ENCODE data around the gene METTL25. TPM values are rescaled to one million over a fixed set of nuclear protein-coding genes. Genes with fewer than 3 reads are reported as not detected.

Gene METTL25
- total and polyA plus RNA-seq, 2 of the 8 experiments (the other 6 are each of a cell fraction or from before 2014, with no cell fraction given), result 2.4 to 8.3 TPM

GRCh38 chr12:82357845-82358199, 507 bp upstream of the METTL25 start:
- H3K9ac ChIP-seq (replicated peaks in 1 of 4; ENCODE audit: extremely low read depth in 1 of 4, low read depth in 3 of 4, low read length in 3 of 4), result peak overlapping the region; percentile 93 to 100 (median 98)
- H4K91ac ChIP-seq (replicated peaks; ENCODE audit: insufficient read length, low read length), result no peak overlapping the region
- no peak overlapping the region for H2BK120ac ChIP-seq (replicated peaks; ENCODE audit: low read depth, low read length)
- H3K23ac ChIP-seq (ENCODE audit: insufficient read length), result no peak overlapping the region
- H3K23me2 ChIP-seq (ENCODE audit: low read depth, low read length), result peaks cover 3% of the 10 kb centered on the region
- H3K79me2 ChIP-seq (ENCODE audit: control insufficient read depth in 1 of 2, insufficient read depth in 2 of 2, low read length in 2 of 2), result peaks cover 3 to 61% of the 10 kb centered on the region in 2 experiments; a peak in 3 of 4 replicates
- peak overlapping the region; percentile 62 for H3K56ac ChIP-seq (replicated peaks; ENCODE audit: insufficient read length, low read depth, low read length)
- H2BK5ac ChIP-seq (ENCODE audit: low read depth, low read length), result peak overlapping the region; percentile 98
- H3K27me3 ChIP-seq (replicated peaks in 1 of 4; ENCODE audit: control insufficient read depth in 3 of 4, extremely low read depth in 1 of 4, insufficient read depth in 3 of 4, low read length in 3 of 4), result no peaks in the 10 kb centered on the region
- WGBS, 2 experiments (ENCODE audit: extremely low coverage in 1 of 2, insufficient coverage in 1 of 2, insufficient read length in 1 of 2, insufficient replicate concordance in 2 of 2, low coverage in 1 of 2, low lambda C conversion rate in 2 of 2, missing lambda C conversion rate in 1 of 2), result 3% methylated on average over 10 of the region's 10 CpGs; no CpG with 5 or more reads in 1 of the 2 experiments
- no peak overlapping the region for H2BK20ac ChIP-seq (ENCODE audit: low read length)
- H3K4me1 ChIP-seq (replicated peaks in 1 of 4; ENCODE audit: control insufficient read depth in 3 of 4, insufficient read depth in 4 of 4, low read length in 3 of 4), result peaks cover 0 to 4% (median under 1%) of the 10 kb centered on the region in 4 experiments; a peak in 1 of 7 replicates
- H2AFZ ChIP-seq (ENCODE audit: low read length), result 0 out of 2 replicates have a peak overlapping the region, but pooled peaks have one; percentile 84
- ChIA-PET CTCF (ENCODE audit: partially characterized antibody) (interaction anchor here (0.6 to 3.6 kb wide), 28 partner anchors 8 to 746 kb away, joined by 3 to 18 read pairs (median 4); no protein-coding TSS in a partner anchor), POLR2A (ENCODE audit: partially characterized antibody) (interaction anchor here (0.7 to 2.4 kb wide), 14 partner anchors 9 to 328 kb away, joined by 3 to 19 read pairs (median 4); no protein-coding TSS in a partner anchor)
- H2AK5ac ChIP-seq (ENCODE audit: low read depth, low read length), result no peak overlapping the region; the same call in 1 of the 2 replicates
- no peaks in the 10 kb centered on the region for H4K20me1 ChIP-seq (replicated peaks in 1 of 2; ENCODE audit: control insufficient read depth in 1 of 2, insufficient read depth in 2 of 2, low read length in 2 of 2)
- no peaks in the 10 kb centered on the region; a peak in 1 of 4 replicates for H3K9me3 ChIP-seq (ENCODE audit: insufficient read depth in 2 of 2, low read depth in 1 of 2, low read length in 1 of 2)
- H3K27ac ChIP-seq (ENCODE audit: low read depth, low read length), result peak overlapping the region; percentile 98
- H4K8ac ChIP-seq (ENCODE audit: extremely low read depth, insufficient read depth, low read length), result peak overlapping the region; percentile 100
- peak overlapping the region; percentile 80 to 100 (median 98) for H3K4me3 ChIP-seq (ENCODE audit: extremely low read depth in 1 of 4, insufficient read depth in 2 of 4, low read depth in 3 of 4, low read length in 4 of 4)
- no peak overlapping the region for H4K5ac ChIP-seq (ENCODE audit: insufficient read length, low read depth, low read length)
- H2BK15ac ChIP-seq (ENCODE audit: low read length), result no peak overlapping the region
- H3K36me3 ChIP-seq (ENCODE audit: control insufficient read depth in 2 of 4, insufficient read depth in 4 of 4, low read length in 3 of 4), result peaks cover 10 to 34% (median 19%) of the 10 kb centered on the region in 4 experiments; a peak in 5 of 8 replicates
- no peak overlapping the region for H3K14ac ChIP-seq (ENCODE audit: insufficient read length)
- no peaks in the 10 kb centered on the region for H3K79me1 ChIP-seq (ENCODE audit: low read depth, low read length)
- peak overlapping the region; percentile 65; the same call in 1 of the 2 replicates for H3K18ac ChIP-seq (ENCODE audit: extremely low read depth, low read length)
- FAIRE-seq, result no peak
- H2BK12ac ChIP-seq (ENCODE audit: low read depth, low read length), result peak overlapping the region; percentile 84; the same call in 1 of the 2 replicates
- TF ChIP-seq ASH2L (IDR thresholded peaks at IDR 0.05; ENCODE audit: low read length) (no peak), SP2 (IDR thresholded peaks at IDR 0.05; ENCODE audit: low read length) (0 out of 2 replicates have a peak, but pooled peaks have one; percentile 4), MAFK (IDR thresholded peaks at IDR 0.05; ENCODE audit: low read depth, low read length) (no peak), SP4 (IDR thresholded peaks at IDR 0.05; ENCODE audit: low read length) (no peak), CHD1 (IDR thresholded peaks at IDR 0.05; ENCODE audit: low read depth, low read length) (0 out of 2 replicates have a peak, but pooled peaks have one; percentile 59)
- peak overlapping the region; percentile 65 for H3K4ac ChIP-seq (replicated peaks; ENCODE audit: insufficient read length, low read depth, low read length)
- H3K4me2 ChIP-seq (ENCODE audit: insufficient read depth in 1 of 2, low read depth in 2 of 2, low read length in 2 of 2), result peak overlapping the region; percentile 40 to 67
- no peak for DNase-seq (ENCODE audit: low read depth in 1 of 2, low spot score in 2 of 2)
